ENCODE measurements around the gene RPL32.
"Not testable (repeated sequence)": the region's sequence is repeated elsewhere in the genome, so short reads cannot be mapped to it uniquely, and the experiment has no call there.

GRCh38 chr3:12878758-12879157 is 37.4 kb upstream of the RPL32 start:
- TF ChIP-seq CTCF (IDR thresholded peaks at IDR 0.05; ENCODE audit: extremely low read depth in 1 of 2, insufficient read depth in 1 of 2, low read depth in 1 of 2, low read length in 2 of 2); POLR2A (IDR thresholded peaks at IDR 0.05; ENCODE audit: low read depth, low read length); JUN (IDR thresholded peaks at IDR 0.05; ENCODE audit: borderline replicate concordance, insufficient read depth, insufficient read length, low read depth): not testable (repeated sequence)

All from endothelial cell of umbilical vein (primary cell).